ENCODE measurements around the gene CDK8.

Gene CDK8

GRCh38 chr13:26445092-26445491 is 191.2 kb downstream of the CDK8 start:
- peak; percentile 69 for DNase-seq (ENCODE audit: low spot score)

- DNase-seq (ENCODE audit: low spot score), result no peak
Measured at GRCh38 chr13:26446751-26447150, 192.8 kb downstream of the CDK8 start.

DNA sequence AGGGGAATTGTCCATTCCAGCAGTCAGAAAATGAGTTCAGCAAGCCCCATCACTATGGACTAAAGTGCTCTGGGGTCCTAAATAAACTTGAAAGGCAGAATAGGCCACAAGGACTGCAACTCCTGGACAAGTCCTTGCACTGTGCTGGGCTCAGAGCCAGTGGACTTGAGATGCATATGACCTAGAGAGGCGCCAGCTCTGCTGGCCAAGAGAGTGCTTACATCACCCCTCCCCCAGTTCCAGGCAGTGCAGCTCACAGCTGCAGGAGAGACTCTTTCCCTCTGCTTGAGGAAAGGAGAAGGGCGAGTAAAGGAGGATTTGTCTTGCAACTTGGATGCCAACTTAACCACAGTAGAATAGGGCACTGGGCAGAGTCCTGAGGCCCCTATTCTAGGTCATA is 194.1 kb downstream of the CDK8 start:
- no peak for DNase-seq (ENCODE audit: low spot score)

DNA sequence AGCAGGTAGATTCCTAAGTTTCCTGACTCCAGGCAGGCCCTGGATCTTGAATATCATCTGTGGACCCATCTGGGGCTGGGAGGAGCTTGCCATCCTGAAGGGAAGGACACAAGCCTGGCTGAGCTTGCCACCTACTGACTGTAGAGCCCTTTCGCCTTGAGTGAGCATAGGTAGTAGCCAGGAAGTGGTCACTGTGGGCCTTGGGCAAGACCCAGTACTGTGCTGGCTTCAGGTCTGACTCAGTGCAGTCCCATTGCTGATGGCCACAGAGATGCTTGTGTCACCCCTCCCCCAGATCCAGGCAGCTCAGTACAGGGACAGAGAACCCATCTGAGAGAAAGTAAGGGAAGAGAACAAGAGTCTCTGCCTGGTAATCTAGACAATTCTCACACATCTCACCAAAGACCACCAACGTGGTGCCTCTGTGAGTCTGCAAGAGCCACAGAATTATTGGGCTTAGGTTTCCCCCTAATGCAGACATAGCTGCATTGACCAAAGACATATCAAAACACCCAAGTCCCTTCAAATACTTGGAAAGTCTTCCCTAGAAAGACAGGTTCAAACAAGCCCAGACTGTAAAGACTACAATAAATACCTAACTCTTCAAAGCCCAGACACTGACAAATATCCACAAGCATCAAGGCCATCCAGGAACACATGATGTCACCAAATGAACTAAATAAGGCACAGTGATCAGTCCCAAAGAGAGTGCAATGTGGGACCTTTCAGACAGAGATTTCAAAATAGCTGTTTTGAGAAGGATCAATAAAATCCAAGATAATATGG is 195.3 kb downstream of the CDK8 start:
- DNase-seq (ENCODE audit: low spot score), result no peak
